ENCODE data around the gene BBS9. TPM values are rescaled to one million over a fixed set of nuclear protein-coding genes. Genes with fewer than 3 reads are reported as not detected.

Gene BBS9
- total and polyA plus RNA-seq, 2 of the 4 experiments (the other 2 are of a cell fraction) = 7.9 to 9.5 TPM

GRCh38 chr7:33183504-33183903 lies 54.1 kb downstream of the BBS9 start:
- H3K23ac ChIP-seq (ENCODE audit: low read depth, low read length) = no peak overlapping the region
- no peak overlapping the region for H3K14ac ChIP-seq (replicated peaks; ENCODE audit: low read depth, low read length)
- no peaks in the 10 kb centered on the region for H3K4me1 ChIP-seq (ENCODE audit: control insufficient read depth, insufficient read depth, low read length)
- H3K4me2 ChIP-seq (ENCODE audit: low read depth, low read length) = no peak overlapping the region
- no peaks in the 10 kb centered on the region; the same call in 1 of the 2 replicates for H3K9me1 ChIP-seq (ENCODE audit: insufficient read depth, low read length)
- H2AK9ac ChIP-seq (replicated peaks; ENCODE audit: low read depth, low read length, poor library complexity) = no peak overlapping the region
- H3K56ac ChIP-seq (ENCODE audit: extremely low read depth, insufficient read depth, low read length) = no peak overlapping the region
- no peak overlapping the region for H2BK20ac ChIP-seq (ENCODE audit: low read depth, low read length)
- no peak overlapping the region for H3K4ac ChIP-seq (ENCODE audit: low read depth, low read length)
- ChIA-PET POLR2A (ENCODE audit: unreplicated experiment) (no interaction called here), CTCF (interaction anchor here (0.6 to 1.6 kb wide), 4 partner anchors 11 to 458 kb away, joined by 3 to 4 read pairs (median 3); no protein-coding TSS in a partner anchor)
- no peak overlapping the region for H3K4me3 ChIP-seq (ENCODE audit: insufficient read depth, low read depth, low read length)
- in situ Hi-C loops (cut with MboI; ENCODE audit: low sequenced_read_pairs) = no loop called here
- intact Hi-C loops (cut with micrococcal nuclease) = loop anchor here (10.0 kb wide), 1 partner anchor 571 kb away; no protein-coding TSS in a partner anchor
- H4K20me1 ChIP-seq (ENCODE audit: insufficient read depth, low read length) = no peaks in the 10 kb centered on the region
- WGBS, 2 experiments (ENCODE audit: extremely low coverage in 2 of 2, insufficient read length in 1 of 2) = 17% methylated on average over 1 of the region's 2 CpGs; no CpG with 5 or more reads in 1 of the 2 experiments
- H2BK5ac ChIP-seq (ENCODE audit: low read depth, low read length, poor library complexity, severe bottlenecking) = no peak overlapping the region
- H3K18ac ChIP-seq (ENCODE audit: low read depth, low read length) = no peak overlapping the region
- H4K8ac ChIP-seq (ENCODE audit: low read depth in 2 of 2, low read length in 2 of 2) = no peak overlapping the region
- no peak overlapping the region for H2AFZ ChIP-seq (replicated peaks; ENCODE audit: low read length, poor library complexity)
- DNase-seq = no peak
- no peak overlapping the region for H3K9ac ChIP-seq (ENCODE audit: low read depth, low read length)
- H3K27ac ChIP-seq (ENCODE audit: insufficient read depth, low read length) = no peak overlapping the region
- H4K91ac ChIP-seq (ENCODE audit: insufficient read depth, low read depth, low read length) = no peak overlapping the region
- H2BK120ac ChIP-seq (ENCODE audit: low read depth, low read length) = no peak overlapping the region
- H3K36me3 ChIP-seq (ENCODE audit: control insufficient read depth, insufficient read depth, low read length) = peaks cover 4% of the 10 kb centered on the region; the same call in 1 of the 2 replicates
- TF ChIP-seq RFX5 (IDR thresholded peaks at IDR 0.05; ENCODE audit: low read depth, low read length) (no peak), BHLHE40 (IDR thresholded peaks at IDR 0.05; ENCODE audit: low read depth, low read length) (no peak)
- no peaks in the 10 kb centered on the region; the same call in 1 of the 2 replicates for H3K9me3 ChIP-seq (ENCODE audit: control insufficient read depth, insufficient read depth, low read length)
- H2AK5ac ChIP-seq (ENCODE audit: low read depth, low read length) = no peak overlapping the region
- dilution Hi-C loops (cut with HindIII; ENCODE audit: low sequenced_read_pairs, unreplicated experiment) = no loop called here
- H3K79me1 ChIP-seq (ENCODE audit: low read depth in 1 of 2, low read length in 2 of 2) = no peaks in the 10 kb centered on the region
- no peak for ATAC-seq (ENCODE audit: low read depth)
- H3K27me3 ChIP-seq (ENCODE audit: control insufficient read depth, insufficient read depth, low read length) = no peaks in the 10 kb centered on the region
- no peak overlapping the region for H4K5ac ChIP-seq (ENCODE audit: low read depth, low read length)
- H2BK15ac ChIP-seq (ENCODE audit: low read depth, low read length) = no peak overlapping the region
- no TSS peak for BruUV-seq (replicated peaks)
